OCI-LY3 (cell line): ENCODE measurements around the gene LRCH1.

Experiments
- EZH2phosphoT487 ChIP-seq: fragments of 200-600 bp; shearing (Covaris generic); IDR thresholded peaks from 2 replicates; pipeline ENCODE4 v1.6.1; 2018; ENCODE audit warnings: antibody characterized with exemption, mixed run types, low read depth
- TF ChIP-seq, protein P1 (sequence below): fragments of 200-600, 300-600 bp; sonication (generic); IDR thresholded peaks from 2 replicates; pipeline ENCODE4 v1.5.1; 2014; ENCODE audit warnings: antibody characterized with exemption, low read length, low read depth

DNA sequence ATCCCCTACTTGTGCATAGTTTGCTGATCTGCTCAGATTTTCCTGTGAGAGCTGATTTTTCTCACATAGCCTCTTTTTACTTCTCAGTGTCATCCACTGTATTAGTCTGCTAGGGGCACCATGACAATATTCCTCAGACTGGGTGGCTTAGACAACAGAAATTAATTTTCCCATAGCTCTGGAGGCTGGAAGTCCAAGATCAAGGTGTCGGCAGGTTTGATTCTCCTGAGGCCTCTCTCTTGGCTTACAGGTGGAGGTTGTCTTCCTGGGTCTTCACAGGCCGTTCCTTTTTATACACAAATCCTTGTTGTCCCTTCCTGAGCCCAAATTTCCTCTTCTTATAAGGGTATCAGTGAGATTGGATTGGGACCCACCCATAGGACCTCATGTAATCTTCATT is 9.2 kb downstream of the LRCH1 start:
- TF ChIP-seq, protein P1, sequence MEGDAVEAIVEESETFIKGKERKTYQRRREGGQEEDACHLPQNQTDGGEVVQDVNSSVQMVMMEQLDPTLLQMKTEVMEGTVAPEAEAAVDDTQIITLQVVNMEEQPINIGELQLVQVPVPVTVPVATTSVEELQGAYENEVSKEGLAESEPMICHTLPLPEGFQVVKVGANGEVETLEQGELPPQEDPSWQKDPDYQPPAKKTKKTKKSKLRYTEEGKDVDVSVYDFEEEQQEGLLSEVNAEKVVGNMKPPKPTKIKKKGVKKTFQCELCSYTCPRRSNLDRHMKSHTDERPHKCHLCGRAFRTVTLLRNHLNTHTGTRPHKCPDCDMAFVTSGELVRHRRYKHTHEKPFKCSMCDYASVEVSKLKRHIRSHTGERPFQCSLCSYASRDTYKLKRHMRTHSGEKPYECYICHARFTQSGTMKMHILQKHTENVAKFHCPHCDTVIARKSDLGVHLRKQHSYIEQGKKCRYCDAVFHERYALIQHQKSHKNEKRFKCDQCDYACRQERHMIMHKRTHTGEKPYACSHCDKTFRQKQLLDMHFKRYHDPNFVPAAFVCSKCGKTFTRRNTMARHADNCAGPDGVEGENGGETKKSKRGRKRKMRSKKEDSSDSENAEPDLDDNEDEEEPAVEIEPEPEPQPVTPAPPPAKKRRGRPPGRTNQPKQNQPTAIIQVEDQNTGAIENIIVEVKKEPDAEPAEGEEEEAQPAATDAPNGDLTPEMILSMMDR, result no peak
- TF ChIP-seq EZH2phosphoT487, result no peak
